ENCODE measurements around the gene SIRT3.

DNA sequence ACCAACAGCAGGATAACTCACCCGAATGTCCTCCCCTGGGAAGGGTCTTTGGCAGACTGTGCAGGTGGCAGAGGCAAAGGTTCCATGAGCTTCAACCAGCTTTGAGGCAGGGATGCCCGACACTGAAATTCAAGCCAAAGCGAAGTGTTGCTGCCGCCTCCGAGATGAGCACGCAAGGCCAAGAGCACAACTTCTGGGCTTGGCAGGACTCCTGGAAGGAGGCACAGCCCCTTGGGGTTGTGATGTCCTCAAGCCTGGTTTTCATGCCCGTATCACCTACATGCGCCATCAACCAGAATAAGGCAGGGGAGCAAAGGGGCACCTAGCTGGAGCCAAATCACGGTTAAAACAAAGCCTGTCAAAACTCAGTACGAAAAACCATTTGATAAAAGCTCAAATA lies 5.7 kb downstream of the SIRT3 start:
- TF ChIP-seq, protein P1, sequence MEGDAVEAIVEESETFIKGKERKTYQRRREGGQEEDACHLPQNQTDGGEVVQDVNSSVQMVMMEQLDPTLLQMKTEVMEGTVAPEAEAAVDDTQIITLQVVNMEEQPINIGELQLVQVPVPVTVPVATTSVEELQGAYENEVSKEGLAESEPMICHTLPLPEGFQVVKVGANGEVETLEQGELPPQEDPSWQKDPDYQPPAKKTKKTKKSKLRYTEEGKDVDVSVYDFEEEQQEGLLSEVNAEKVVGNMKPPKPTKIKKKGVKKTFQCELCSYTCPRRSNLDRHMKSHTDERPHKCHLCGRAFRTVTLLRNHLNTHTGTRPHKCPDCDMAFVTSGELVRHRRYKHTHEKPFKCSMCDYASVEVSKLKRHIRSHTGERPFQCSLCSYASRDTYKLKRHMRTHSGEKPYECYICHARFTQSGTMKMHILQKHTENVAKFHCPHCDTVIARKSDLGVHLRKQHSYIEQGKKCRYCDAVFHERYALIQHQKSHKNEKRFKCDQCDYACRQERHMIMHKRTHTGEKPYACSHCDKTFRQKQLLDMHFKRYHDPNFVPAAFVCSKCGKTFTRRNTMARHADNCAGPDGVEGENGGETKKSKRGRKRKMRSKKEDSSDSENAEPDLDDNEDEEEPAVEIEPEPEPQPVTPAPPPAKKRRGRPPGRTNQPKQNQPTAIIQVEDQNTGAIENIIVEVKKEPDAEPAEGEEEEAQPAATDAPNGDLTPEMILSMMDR (IDR thresholded peaks at IDR 0.05): no peak
- TF ChIP-seq POLR2AphosphoS5 (IDR thresholded peaks at IDR 0.05; ENCODE audit: low read depth, low read length): no peak
- TF ChIP-seq SIN3A (IDR thresholded peaks at IDR 0.05; ENCODE audit: borderline replicate concordance, insufficient read depth, low read depth, low read length): no peak
- TF ChIP-seq, protein P2, sequence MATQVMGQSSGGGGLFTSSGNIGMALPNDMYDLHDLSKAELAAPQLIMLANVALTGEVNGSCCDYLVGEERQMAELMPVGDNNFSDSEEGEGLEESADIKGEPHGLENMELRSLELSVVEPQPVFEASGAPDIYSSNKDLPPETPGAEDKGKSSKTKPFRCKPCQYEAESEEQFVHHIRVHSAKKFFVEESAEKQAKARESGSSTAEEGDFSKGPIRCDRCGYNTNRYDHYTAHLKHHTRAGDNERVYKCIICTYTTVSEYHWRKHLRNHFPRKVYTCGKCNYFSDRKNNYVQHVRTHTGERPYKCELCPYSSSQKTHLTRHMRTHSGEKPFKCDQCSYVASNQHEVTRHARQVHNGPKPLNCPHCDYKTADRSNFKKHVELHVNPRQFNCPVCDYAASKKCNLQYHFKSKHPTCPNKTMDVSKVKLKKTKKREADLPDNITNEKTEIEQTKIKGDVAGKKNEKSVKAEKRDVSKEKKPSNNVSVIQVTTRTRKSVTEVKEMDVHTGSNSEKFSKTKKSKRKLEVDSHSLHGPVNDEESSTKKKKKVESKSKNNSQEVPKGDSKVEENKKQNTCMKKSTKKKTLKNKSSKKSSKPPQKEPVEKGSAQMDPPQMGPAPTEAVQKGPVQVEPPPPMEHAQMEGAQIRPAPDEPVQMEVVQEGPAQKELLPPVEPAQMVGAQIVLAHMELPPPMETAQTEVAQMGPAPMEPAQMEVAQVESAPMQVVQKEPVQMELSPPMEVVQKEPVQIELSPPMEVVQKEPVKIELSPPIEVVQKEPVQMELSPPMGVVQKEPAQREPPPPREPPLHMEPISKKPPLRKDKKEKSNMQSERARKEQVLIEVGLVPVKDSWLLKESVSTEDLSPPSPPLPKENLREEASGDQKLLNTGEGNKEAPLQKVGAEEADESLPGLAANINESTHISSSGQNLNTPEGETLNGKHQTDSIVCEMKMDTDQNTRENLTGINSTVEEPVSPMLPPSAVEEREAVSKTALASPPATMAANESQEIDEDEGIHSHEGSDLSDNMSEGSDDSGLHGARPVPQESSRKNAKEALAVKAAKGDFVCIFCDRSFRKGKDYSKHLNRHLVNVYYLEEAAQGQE (IDR thresholded peaks at IDR 0.05; ENCODE audit: insufficient read depth in 1 of 2, low read depth in 2 of 2, low read length in 1 of 2): no peak
- TF ChIP-seq TCF7L2 (IDR thresholded peaks at IDR 0.05; ENCODE audit: low read depth, low read length): no peak
